Mucosa of gallbladder (tissue), 1 donor: ENCODE data around the gene UCKL1. TPM values are rescaled to one million over a fixed set of nuclear protein-coding genes. Genes with fewer than 3 reads are reported as not detected.
"Not testable (repeated sequence)": the region's sequence is repeated elsewhere in the genome, so short reads cannot be mapped to it uniquely, and the experiment has no call there.

Experiments used
- DNase-seq: peaks from one replicate; pipeline ENCODE4 v3.0.0-alpha.2; 2020; ENCODE audit warnings: low spot score
- total RNA-seq: library from RNA; stranded (reverse); gene quantifications from one replicate; pipeline ENCODE4 v1.2.1, GENCODE V29; 2021
- donor health status: DM: no; HTN: no; CAD: no.

The UCKL1 gene
- 42.4 TPM for total RNA-seq

GRCh38 chr20:63955827-63956663, at the start of gene UCKL1:
Gene UCKL1 (minus strand): TSS chr20:63956416. CDS start chr20:63956372, 44 bp downstream.
- peak; percentile 95 for DNase-seq

GRCh38 chr20:64005394-64005793, 49.2 kb upstream of the UCKL1 start:
- no peak for DNase-seq

- no peak for DNase-seq
These were observed 47.9 kb upstream of the UCKL1 start for GRCh38 chr20:64003960-64004725.

GRCh38 chr20:64001607-64002011, 45.4 kb upstream of the UCKL1 start:
- DNase-seq: no peak

DNA sequence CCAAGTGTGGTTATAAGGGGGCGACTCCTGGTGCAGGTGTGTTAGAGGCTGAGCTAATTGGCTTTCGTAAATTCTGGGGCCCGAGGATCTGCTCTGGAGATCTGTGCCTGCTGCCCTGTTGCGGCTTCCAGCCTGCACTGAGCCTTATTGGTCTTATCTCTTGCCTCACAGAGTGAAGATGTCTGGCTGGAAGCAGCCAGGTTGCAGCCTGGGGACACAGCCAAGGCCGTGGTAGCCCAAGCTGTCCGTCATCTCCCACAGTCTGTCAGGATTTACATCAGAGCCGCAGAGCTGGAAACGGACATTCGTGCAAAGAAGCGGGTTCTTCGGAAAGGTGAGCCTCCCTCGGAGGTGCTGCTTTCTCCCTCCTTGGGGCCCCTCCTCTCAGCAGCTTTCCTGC, 44.7 kb upstream of the UCKL1 start:
- DNase-seq: no peak

GRCh38 chr20:63982937-63983336, 26.7 kb upstream of the UCKL1 start:
- DNase-seq: no peak

DNA sequence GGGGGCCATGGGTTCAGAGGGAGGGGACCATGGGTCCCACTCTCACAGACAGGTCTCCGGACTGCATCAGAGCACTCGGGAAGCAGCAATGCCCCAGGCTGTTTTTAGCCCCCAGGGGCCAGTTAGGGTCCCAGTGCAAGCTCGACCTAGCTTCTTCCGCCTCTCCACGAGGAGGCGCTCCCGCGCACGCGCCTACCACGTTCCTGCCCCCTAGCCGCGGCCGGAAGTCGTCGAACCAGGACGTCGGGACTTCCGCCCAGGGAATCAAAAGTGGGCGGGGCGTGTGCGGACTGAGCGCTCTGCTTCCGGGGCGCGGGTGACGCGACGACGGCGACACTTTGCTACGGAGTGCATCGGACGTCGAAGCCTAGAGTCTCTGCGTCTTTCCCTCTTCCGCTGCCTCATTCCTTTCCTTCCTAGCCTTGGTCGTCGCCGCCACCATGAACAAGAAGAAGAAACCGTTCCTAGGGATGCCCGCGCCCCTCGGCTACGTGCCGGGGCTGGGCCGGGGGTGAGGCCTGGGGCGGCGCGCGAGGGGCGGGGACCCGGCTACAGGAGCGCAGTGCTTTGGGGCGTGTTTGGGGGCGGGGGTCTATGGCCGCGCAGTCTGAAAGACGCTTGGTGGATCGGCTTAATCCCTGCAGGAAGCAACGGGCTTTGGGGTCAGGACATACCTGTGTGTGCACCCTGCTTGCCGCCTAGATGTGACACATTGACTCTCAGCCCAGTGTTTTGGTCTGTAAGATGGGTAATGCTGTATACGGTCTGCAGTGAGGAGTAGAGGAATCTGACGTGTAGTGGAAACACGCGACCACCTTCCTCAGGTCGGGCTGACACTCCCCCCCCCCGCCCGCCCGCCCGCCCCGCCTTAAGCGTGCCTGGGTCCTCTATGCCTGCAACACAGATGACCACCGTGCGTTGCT, 24.9 kb upstream of the UCKL1 start, which contains the start of gene PRPF6:
TSS of gene PRPF6 (plus strand) at position 327 of the 923 bp plus-strand sequence. CDS start at position 441, 114 bp downstream.
- peak; percentile 94 for DNase-seq

DNA sequence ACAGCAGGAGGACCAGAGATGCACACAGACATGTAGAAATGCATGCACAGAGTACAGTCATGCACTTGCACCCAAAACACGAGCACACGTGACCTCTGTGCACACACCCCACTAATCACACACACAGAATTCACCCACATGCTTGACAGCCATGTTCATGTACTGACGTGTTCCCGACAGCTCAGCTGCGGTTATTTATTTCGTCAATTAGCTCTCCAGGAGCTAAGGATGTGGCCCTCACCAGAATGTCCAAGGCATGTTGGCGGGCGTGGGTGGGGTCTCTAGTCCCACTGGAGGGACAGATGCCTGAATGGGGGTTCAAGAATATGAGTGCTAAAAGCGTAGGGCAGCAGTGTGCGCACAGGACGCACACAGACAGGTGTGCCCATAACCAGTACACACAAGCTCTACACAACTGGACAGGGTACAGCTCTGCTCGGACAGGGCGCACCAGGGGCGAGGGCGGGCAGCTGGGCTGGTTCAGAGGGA, 24.1 kb upstream of the UCKL1 start:
- no peak for DNase-seq

DNA sequence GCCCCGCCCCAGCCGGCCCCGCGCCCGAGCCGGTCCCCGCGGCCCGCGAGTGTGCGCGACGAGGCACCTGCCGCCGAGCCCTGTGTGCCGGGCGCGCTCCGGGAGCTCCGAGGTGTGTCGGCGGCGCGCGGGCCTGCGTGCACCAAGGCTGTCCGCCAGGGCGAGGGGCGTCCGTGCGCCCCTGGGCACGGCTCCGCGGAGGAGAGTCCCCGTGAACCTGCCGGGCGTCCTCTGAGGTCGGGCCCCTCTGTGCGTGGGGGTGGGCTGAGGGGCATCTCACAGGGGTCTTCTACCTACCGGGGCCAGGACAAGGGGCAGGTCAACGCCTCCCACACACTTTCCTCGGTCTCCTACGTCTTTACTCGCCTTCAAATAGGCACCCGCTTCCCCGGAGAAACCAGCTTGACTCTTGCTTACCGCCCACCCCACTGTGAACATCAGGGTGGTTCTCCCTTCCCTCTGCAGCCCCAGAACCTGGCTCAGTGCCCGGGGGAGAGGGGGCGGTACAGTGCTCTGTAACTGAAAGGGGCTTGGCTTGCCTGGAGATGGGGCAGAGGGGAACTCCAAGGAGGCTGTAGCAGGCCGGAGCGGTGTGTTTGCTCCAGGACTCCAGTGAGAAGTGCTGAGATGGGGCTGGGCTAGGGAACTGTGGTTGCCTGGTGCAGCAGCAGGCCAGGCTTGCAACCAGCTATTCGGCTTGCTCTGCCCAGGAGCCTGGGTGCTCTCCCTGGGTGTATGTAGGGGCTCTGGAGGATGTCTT, 23.5 kb upstream of the UCKL1 start, which contains the start of gene SAMD10:
TSS of gene SAMD10 (minus strand) at position 86 of the 760 bp plus-strand sequence. CDS start 175 bp downstream, outside the sequence.
- DNase-seq: no peak

GRCh38 chr20:63979229-63979556, 23.0 kb upstream of the UCKL1 start:
- DNase-seq: no peak

GRCh38 chr20:63978319-63979228, 22.4 kb upstream of the UCKL1 start:
- DNase-seq: peak; percentile 59

- no peak for DNase-seq
These were observed 21.6 kb upstream of the UCKL1 start for GRCh38 chr20:63977739-63978276.

- no peak for DNase-seq
These were observed 20.9 kb upstream of the UCKL1 start for GRCh38 chr20:63976980-63977738.

GRCh38 chr20:63976511-63976910, 20.3 kb upstream of the UCKL1 start:
- DNase-seq: not testable (repeated sequence)

DNA sequence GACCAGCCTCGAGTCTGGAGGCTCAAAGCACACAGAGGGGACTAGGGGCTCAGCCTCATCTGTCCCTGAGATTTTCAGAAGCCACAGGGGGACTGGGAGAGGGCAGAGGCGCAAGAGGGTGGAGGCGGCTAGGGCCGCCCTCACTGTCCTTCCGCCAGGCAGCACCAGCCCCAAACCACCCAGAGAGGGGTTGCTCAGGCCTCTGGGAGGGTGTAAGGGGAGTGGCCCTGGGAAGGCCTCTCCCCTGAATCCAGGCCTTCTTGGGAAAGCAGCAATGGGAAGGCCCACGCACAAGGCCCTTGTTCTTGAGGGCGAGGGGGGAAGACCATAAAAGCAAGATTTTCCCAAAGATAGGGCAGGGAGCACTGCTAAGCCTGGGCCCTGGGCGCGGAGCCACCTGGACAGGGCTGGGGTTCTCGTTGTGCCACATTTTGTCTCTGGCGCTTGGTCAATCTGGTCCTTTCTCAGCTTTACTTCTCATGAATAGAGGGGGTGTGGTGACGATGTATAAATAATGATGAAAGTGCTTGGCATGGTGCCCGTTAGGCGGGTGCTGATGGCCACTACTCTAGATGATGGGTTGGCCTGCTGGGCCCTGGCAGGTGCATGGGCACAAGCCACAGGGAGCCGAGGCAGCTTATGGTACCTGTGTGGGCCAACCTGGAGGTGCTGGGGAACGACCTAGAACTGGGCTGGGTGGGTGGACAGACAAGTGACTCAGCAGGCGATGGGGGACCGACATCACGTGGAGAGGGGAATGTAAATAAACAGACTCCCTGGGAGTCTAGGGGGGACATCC, 18.4 kb upstream of the UCKL1 start:
- no peak for DNase-seq

DNA sequence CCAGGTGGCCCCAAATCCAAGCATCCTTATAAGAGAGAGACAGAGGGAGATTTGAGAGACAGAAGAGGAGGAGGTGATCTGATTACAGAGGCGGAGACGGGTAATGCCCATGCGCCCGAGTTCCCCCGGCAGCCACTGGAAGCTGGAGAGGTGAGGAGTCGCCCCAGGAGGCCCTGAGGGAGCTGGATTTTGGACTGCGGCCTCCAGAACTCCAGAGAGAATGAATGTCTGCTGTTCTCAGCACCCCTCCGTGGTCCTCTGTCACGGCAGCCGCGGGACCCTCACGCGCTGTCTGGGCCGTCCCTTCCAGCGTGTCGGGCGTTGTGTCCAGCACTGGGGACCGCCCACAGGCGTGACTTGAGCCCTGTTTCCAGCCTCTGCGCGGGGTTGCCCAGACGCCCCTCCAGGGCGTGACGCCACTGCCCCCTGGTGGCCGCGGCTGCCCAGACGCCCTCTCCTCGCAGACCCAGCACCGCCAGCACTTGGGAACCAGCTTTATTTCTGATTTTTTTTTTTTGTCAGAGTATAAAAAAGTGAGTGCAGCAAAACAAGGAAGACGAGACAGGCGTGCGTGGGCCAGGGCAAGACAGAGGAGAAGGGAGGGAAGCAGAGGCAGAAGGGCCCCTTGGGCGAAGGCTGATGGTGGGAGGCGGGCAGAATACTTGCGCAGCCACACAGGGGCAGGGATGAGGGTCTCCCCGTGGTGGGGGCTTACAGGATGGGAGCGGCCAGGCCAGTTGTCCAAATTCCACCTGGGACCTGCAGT, 17.6 kb upstream of the UCKL1 start:
- peak; percentile 82 for DNase-seq

DNA sequence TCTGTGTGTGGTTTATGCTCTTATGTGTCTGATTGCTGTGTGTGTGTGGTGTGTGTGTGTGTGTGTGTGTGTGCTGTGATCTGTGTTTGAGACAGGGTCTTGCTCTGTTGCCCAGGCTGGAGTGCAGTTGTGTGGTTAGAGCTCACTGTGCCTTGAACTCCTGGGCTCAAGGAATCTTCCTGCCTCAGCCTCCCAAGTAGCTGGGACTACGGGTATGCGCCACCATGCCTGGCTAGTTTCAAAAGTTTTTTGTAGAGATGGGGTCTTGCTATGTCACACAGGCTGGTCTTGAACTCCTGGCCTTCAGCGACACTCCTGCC, 16.9 kb upstream of the UCKL1 start:
- DNase-seq: no peak
